ENCODE data around the gene PXYLP1.

The PXYLP1 gene

GRCh38 chr3:141240286-141240685 is 8.7 kb downstream of the PXYLP1 start:
- H3K4me3 ChIP-seq (ENCODE audit: extremely low read depth, insufficient read depth, low read length, poor library complexity, severe bottlenecking) = no peak overlapping the region
- H3K27ac ChIP-seq (ENCODE audit: low read depth, low read length, severe bottlenecking) = no peak overlapping the region
- peaks cover 9% of the 10 kb centered on the region for H3K4me1 ChIP-seq (ENCODE audit: control insufficient read depth, insufficient read depth, low read length, poor library complexity, severe bottlenecking)
- 78% methylated on average over 1 of the region's 1 CpG; no CpG with 5 or more reads in 1 of the 2 experiments for WGBS, 2 experiments (ENCODE audit: insufficient coverage in 2 of 2)
- H3K36me3 ChIP-seq (ENCODE audit: control insufficient read depth, insufficient read depth, low read length) = no peaks in the 10 kb centered on the region
- H3K9me3 ChIP-seq (ENCODE audit: control insufficient read depth, low read length) = no peaks in the 10 kb centered on the region

- no peaks in the 10 kb centered on the region for H3K36me3 ChIP-seq (ENCODE audit: control insufficient read depth, insufficient read depth, low read length)
- WGBS, 2 experiments (ENCODE audit: insufficient coverage in 2 of 2) = 50 to 60% methylated on average over 1 of the region's 5 CpGs
- H3K27ac ChIP-seq (ENCODE audit: low read depth, low read length, severe bottlenecking) = no peak overlapping the region
- no peaks in the 10 kb centered on the region for H3K9me3 ChIP-seq (ENCODE audit: control insufficient read depth, low read length)
- H3K4me3 ChIP-seq (ENCODE audit: extremely low read depth, insufficient read depth, low read length, poor library complexity, severe bottlenecking) = no peak overlapping the region
- H3K4me1 ChIP-seq (ENCODE audit: control insufficient read depth, insufficient read depth, low read length, poor library complexity, severe bottlenecking) = peaks cover 9% of the 10 kb centered on the region
These were observed 9.3 kb downstream of the PXYLP1 start for GRCh38 chr3:141240687-141241615.

GRCh38 chr3:141241616-141242376 is 10.2 kb downstream of the PXYLP1 start:
- Histone ChIP-seq H3K27ac (ENCODE audit: low read depth, low read length, severe bottlenecking) (no peak overlapping the region), H3K36me3 (ENCODE audit: control insufficient read depth, insufficient read depth, low read length) (no peaks in the 10 kb centered on the region), H3K4me1 (ENCODE audit: control insufficient read depth, insufficient read depth, low read length, poor library complexity, severe bottlenecking) (peaks cover 9% of the 10 kb centered on the region), H3K4me3 (ENCODE audit: extremely low read depth, insufficient read depth, low read length, poor library complexity, severe bottlenecking) (no peak overlapping the region), H3K9me3 (ENCODE audit: control insufficient read depth, low read length) (no peaks in the 10 kb centered on the region)
- 88 to 90% methylated on average over 10 to 12 of the region's 12 CpGs for WGBS, 2 experiments (ENCODE audit: insufficient coverage in 2 of 2)

- no peaks in the 10 kb centered on the region for H3K36me3 ChIP-seq (ENCODE audit: control insufficient read depth, insufficient read depth, low read length)
- H3K4me3 ChIP-seq (ENCODE audit: extremely low read depth, insufficient read depth, low read length, poor library complexity, severe bottlenecking) = no peak overlapping the region
- no peak overlapping the region for H3K27ac ChIP-seq (ENCODE audit: low read depth, low read length, severe bottlenecking)
- no peaks in the 10 kb centered on the region for H3K9me3 ChIP-seq (ENCODE audit: control insufficient read depth, low read length)
- H3K4me1 ChIP-seq (ENCODE audit: control insufficient read depth, insufficient read depth, low read length, poor library complexity, severe bottlenecking) = peaks cover 9% of the 10 kb centered on the region
- 81 to 86% methylated on average over 3 of the region's 5 CpGs for WGBS, 2 experiments (ENCODE audit: insufficient coverage in 2 of 2)
These were observed 10.9 kb downstream of the PXYLP1 start for GRCh38 chr3:141242377-141243092.

GRCh38 chr3:141243271-141243707 is 11.7 kb downstream of the PXYLP1 start:
- Histone ChIP-seq H3K4me3 (ENCODE audit: extremely low read depth, insufficient read depth, low read length, poor library complexity, severe bottlenecking) (no peak overlapping the region), H3K36me3 (ENCODE audit: control insufficient read depth, insufficient read depth, low read length) (no peaks in the 10 kb centered on the region), H3K4me1 (ENCODE audit: control insufficient read depth, insufficient read depth, low read length, poor library complexity, severe bottlenecking) (peaks cover 9% of the 10 kb centered on the region), H3K9me3 (ENCODE audit: control insufficient read depth, low read length) (no peaks in the 10 kb centered on the region), H3K27ac (ENCODE audit: low read depth, low read length, severe bottlenecking) (no peak overlapping the region)
- 73 to 77% methylated on average over 8 to 9 of the region's 11 CpGs for WGBS, 2 experiments (ENCODE audit: insufficient coverage in 2 of 2)

GRCh38 chr3:141246224-141246957 is 14.8 kb downstream of the PXYLP1 start:
- WGBS, 2 experiments (ENCODE audit: insufficient coverage in 2 of 2) = 92 to 93% methylated on average over 4 to 5 of the region's 5 CpGs
- no peak overlapping the region for H3K27ac ChIP-seq (ENCODE audit: low read depth, low read length, severe bottlenecking)
- no peak overlapping the region for H3K4me3 ChIP-seq (ENCODE audit: extremely low read depth, insufficient read depth, low read length, poor library complexity, severe bottlenecking)
- H3K9me3 ChIP-seq (ENCODE audit: control insufficient read depth, low read length) = no peaks in the 10 kb centered on the region
- no peaks in the 10 kb centered on the region for H3K36me3 ChIP-seq (ENCODE audit: control insufficient read depth, insufficient read depth, low read length)
- H3K4me1 ChIP-seq (ENCODE audit: control insufficient read depth, insufficient read depth, low read length, poor library complexity, severe bottlenecking) = peaks cover 6% of the 10 kb centered on the region

- H3K36me3 ChIP-seq (ENCODE audit: control insufficient read depth, insufficient read depth, low read length) = no peaks in the 10 kb centered on the region
- H3K9me3 ChIP-seq (ENCODE audit: control insufficient read depth, low read length) = no peaks in the 10 kb centered on the region
- no peak overlapping the region for H3K27ac ChIP-seq (ENCODE audit: low read depth, low read length, severe bottlenecking)
- 83 to 100% methylated on average over 1 of the region's 2 CpGs for WGBS, 2 experiments (ENCODE audit: insufficient coverage in 2 of 2)
- H3K4me1 ChIP-seq (ENCODE audit: control insufficient read depth, insufficient read depth, low read length, poor library complexity, severe bottlenecking) = peaks cover 6% of the 10 kb centered on the region
- no peak overlapping the region for H3K4me3 ChIP-seq (ENCODE audit: extremely low read depth, insufficient read depth, low read length, poor library complexity, severe bottlenecking)
These were observed 15.3 kb downstream of the PXYLP1 start for GRCh38 chr3:141246958-141247301.

GRCh38 chr3:141248064-141248463 is 16.4 kb downstream of the PXYLP1 start:
- no peak overlapping the region for H3K27ac ChIP-seq (ENCODE audit: low read depth, low read length, severe bottlenecking)
- H3K4me1 ChIP-seq (ENCODE audit: control insufficient read depth, insufficient read depth, low read length, poor library complexity, severe bottlenecking) = peaks cover 6% of the 10 kb centered on the region
- H3K9me3 ChIP-seq (ENCODE audit: control insufficient read depth, low read length) = no peaks in the 10 kb centered on the region
- 87 to 100% methylated on average over 2 to 4 of the region's 5 CpGs for WGBS, 2 experiments (ENCODE audit: insufficient coverage in 2 of 2)
- no peaks in the 10 kb centered on the region for H3K36me3 ChIP-seq (ENCODE audit: control insufficient read depth, insufficient read depth, low read length)
- no peak overlapping the region for H3K4me3 ChIP-seq (ENCODE audit: extremely low read depth, insufficient read depth, low read length, poor library complexity, severe bottlenecking)

GRCh38 chr3:141249041-141249440 is 17.4 kb downstream of the PXYLP1 start:
- H3K9me3 ChIP-seq (ENCODE audit: control insufficient read depth, low read length) = no peaks in the 10 kb centered on the region
- no peak overlapping the region for H3K4me3 ChIP-seq (ENCODE audit: extremely low read depth, insufficient read depth, low read length, poor library complexity, severe bottlenecking)
- no peak overlapping the region for H3K27ac ChIP-seq (ENCODE audit: low read depth, low read length, severe bottlenecking)
- H3K36me3 ChIP-seq (ENCODE audit: control insufficient read depth, insufficient read depth, low read length) = no peaks in the 10 kb centered on the region
- H3K4me1 ChIP-seq (ENCODE audit: control insufficient read depth, insufficient read depth, low read length, poor library complexity, severe bottlenecking) = no peaks in the 10 kb centered on the region
- 100% methylated on average over 1 to 3 of the region's 4 CpGs for whole genome bisulfite sequencing, 2 experiments (ENCODE audit: insufficient coverage in 2 of 2)

GRCh38 chr3:141250342-141250741 is 18.7 kb downstream of the PXYLP1 start:
- Histone ChIP-seq H3K4me3 (ENCODE audit: extremely low read depth, insufficient read depth, low read length, poor library complexity, severe bottlenecking) (no peak overlapping the region), H3K36me3 (ENCODE audit: control insufficient read depth, insufficient read depth, low read length) (no peaks in the 10 kb centered on the region), H3K4me1 (ENCODE audit: control insufficient read depth, insufficient read depth, low read length, poor library complexity, severe bottlenecking) (no peaks in the 10 kb centered on the region), H3K9me3 (ENCODE audit: control insufficient read depth, low read length) (no peaks in the 10 kb centered on the region), H3K27ac (ENCODE audit: low read depth, low read length, severe bottlenecking) (no peak overlapping the region)
- 93 to 97% methylated on average over 3 to 5 of the region's 5 CpGs for WGBS, 2 experiments (ENCODE audit: insufficient coverage in 2 of 2)

All from mesodermal cell (in vitro differentiated cells).